Hypothalamus (tissue), 51 donors: ENCODE measurements around the gene PLXNA3.
A peak's percentile ranks its signal among the peaks of the same experiment; 100 is the strongest.

Experiments
- DNase-seq, 51 donors: peaks; one replicate each; lab custom pipeline; 2025; lab: John Stamatoyannopoulos, UW

The PLXNA3 gene

GRCh38 chrX:154458116-154458953 lies at the start of gene PLXNA3:
TSS of gene PLXNA3 (plus strand) at chrX:154458281. CDS start at chrX:154460184, 1,903 bp downstream.
- peak in 33 of 51 donors; percentile 1 to 68 (median 21) for DNase-seq

GRCh38 chrX:154408659-154409221 lies 49.3 kb upstream of the PLXNA3 start:
- DNase-seq = no peak

- peak in 16 of 51 donors; percentile 2 to 38 (median 14) for DNase-seq
Observed at GRCh38 chrX:154409222-154409871, 48.7 kb upstream of the PLXNA3 start, which contains the start of gene DNASE1L1. TSS of gene DNASE1L1 (minus strand) at chrX:154409254. CDS start at chrX:154405568, 3,686 bp downstream.

- peak in 30 of 51 donors; percentile 4 to 57 (median 32) for DNase-seq
Observed at GRCh38 chrX:154411981-154412340, 46.1 kb upstream of the PLXNA3 start.

GRCh38 chrX:154412468-154412867 lies 45.6 kb upstream of the PLXNA3 start:
- no peak for DNase-seq

DNA sequence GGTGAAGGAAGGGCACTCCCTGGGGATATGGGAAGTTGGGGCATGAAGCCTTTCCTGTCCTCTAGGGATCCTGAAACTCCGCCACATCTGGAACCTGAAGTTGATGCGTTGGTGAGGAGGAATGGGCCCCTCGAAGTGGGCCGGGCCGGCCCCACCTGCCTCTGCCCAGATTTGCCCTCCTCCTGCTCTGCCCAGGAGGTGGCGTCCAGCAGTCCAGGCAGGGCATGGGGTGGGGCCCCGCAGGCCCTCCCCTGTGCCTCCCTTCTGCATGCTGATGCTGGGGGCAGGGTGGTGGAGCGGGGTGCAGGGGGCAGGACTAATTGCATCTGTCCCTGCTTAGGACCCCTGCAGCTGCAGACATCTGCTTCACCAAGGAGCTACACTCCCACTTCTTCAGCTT lies 44.9 kb upstream of the PLXNA3 start:
- DNase-seq = no peak

DNA sequence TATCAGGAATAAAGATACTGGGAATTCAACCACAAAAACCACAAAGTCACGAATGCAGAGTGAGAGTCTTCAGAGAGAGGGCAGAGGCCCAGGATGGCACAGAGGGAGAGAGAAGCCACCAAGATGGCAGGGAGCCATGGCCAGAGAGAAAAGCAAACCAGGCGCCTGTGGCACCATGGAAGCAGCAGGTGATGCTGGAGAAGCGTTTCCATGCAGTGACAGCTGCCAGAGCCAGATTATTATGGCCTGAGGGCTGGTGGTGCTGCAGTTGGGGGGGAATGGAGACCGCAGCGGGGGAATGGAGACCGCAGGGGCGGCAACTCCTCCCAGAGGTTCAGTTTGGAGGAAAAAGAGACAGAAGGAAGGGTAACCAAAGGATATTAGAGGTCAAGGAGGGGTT lies 40.9 kb upstream of the PLXNA3 start:
- no peak for DNase-seq

DNA sequence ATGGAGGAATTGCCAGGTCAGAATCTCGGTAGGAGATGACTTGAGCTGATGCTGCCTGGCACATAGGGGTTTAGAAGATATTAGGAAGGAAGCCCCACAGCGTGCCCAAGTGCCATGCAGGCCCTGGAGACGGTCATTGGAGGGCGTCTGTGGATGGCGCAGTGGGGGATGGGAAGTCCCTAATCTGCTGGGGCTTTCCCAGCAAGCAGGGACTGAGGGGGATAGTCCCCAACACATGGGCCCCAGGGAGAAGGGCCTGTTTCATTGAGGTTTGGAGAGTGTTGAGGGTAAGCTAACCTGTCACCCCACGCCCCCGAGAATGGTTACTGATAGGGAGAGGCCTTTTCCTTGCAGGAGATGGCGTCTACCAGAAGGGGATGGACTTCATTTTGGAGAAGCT lies 38.9 kb upstream of the PLXNA3 start:
- DNase-seq = no peak

DNA sequence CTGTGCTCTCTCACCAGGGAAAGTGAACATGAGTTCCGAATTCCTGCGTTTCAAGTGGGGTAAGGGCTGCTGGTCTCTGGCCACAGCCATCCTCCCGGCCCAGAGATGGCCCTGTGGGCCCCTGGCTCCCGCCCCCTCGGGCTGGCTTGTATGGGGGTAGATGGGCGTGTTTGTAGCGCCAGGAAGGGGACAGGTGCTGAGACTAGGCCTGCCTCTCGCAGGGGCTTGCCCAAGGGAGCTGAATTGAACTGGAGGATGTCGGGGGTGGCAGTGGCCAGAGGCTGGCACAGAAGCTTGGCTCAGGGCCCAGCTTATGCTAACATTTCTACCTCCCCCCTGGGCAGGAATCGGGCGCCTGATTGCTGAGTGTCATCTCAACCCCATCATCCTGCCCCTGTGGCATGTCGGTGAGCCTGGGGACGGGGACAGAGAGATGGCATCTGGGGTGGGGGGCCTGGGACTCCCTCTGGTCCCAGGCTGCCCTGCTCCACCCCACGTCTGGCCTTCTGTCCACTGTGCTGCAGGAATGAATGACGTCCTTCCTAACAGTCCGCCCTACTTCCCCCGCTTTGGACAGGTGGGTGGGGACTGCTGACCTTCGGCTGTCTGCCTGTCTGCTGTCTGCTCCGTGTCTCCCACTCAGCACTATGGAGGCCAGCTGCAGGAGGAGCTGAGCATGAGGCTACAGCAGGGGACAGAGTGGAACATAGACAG lies 38.2 kb upstream of the PLXNA3 start:
- no peak for DNase-seq

DNA sequence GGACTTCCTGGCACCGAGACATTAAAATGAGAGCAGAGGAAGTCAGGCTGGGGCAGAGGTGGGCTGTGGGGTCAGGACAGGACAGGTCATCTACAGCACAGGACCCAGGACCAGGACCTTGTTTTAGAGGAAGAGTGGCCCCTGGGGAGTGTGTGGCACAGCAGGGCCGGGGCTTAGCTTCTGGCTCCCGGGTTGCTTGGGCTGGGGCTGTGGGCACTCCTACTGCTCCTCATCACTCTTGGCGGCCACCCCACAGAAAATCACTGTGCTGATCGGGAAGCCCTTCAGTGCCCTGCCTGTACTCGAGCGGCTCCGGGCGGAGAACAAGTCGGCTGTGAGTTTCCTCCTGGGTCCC lies 37.7 kb upstream of the PLXNA3 start:
- DNase-seq = no peak

DNA sequence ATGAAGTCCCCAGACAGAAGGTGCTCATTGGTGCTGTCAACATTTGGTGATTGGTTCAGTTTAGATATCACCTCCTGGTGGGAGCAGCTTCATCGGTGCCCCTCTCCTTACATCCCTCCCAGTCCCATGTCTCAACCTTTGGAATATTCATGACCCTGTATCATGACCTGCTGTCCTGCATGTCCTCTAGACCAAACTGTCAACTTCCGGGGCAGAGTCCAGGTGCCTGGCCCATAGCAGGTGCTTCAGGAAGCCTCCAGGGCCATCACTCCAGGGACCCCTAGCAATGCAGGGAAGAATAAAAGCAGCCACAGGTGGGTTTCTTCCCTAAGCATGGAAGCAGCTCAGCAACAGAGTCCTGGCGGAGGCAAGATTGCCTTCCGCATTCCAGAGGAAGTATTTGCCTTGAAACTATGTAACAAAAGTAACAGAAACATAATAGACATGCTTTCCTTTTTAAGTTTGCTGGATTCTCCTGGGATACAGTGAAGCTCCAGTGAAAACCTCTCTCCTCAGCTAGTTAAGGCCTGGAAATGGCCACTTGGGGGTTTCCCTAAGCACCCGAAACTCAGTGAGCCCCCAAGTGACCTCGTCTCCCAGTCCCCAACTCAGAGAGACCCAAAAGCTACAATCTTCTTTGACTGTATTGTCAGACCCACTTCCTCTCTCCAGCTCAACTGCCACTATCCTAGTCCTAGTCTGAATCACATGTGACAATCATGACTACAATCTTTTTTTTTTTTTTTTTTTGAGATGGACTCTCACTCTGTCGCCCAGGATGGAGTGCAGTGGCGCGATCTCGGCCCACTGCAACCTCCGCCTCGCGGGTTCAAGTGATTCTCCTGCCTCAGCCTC lies 30.9 kb upstream of the PLXNA3 start:
- no peak for DNase-seq

GRCh38 chrX:154428176-154429171 lies 29.6 kb upstream of the PLXNA3 start, which contains the start of gene ATP6AP1:
TSS of gene ATP6AP1 (plus strand) at chrX:154428677. CDS start at chrX:154428693, 16 bp downstream.
- DNase-seq = peak; percentile 24 to 93 (median 80)

DNA sequence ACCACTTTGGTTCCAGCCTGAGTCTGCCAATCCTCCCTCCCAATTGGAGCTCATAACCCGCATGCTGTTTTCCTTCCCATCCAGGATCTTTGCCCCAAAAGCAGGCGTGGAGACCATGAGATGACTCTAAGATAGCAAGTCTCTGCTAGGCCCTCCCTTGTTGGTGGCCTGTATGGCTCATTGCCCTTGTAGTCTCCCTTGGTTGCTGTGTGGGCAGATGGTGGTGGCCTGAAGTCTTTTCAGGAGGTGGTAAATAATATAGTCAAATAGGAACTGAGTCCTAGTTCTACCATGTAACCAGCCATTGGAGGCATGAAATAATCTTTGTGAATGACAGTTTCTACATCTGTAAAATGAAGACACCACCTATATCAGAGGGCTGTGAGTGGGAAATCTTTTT lies 28.4 kb upstream of the PLXNA3 start:
- DNase-seq = peak in 1 of 51 donors; percentile 2

DNA sequence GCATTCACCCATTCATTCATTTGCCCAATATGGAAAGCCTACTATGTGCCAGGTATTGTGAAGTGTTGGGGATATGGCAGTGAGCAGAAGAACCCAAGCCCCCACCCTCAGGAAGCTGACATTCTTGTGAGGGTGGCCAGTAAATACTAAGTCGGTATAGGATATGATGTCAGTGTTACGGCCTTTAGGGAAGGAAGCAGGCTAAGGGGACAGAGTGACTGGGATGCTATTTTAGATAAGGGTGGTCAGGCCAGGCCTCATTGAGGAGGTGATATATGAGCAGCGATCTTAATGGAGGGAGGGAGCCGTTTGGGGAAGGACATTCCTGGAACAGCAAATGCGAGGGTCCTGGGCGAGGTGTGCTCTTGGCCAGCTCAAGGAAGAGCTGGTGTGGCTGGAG lies 27.6 kb upstream of the PLXNA3 start:
- DNase-seq = no peak

- no peak for DNase-seq
Observed at GRCh38 chrX:154430916-154431315, 27.2 kb upstream of the PLXNA3 start.

GRCh38 chrX:154431341-154431740 lies 26.7 kb upstream of the PLXNA3 start:
- peak in 10 of 51 donors; percentile 2 to 13 (median 5) for DNase-seq

GRCh38 chrX:154432210-154432609 lies 25.9 kb upstream of the PLXNA3 start:
- DNase-seq = no peak

DNA sequence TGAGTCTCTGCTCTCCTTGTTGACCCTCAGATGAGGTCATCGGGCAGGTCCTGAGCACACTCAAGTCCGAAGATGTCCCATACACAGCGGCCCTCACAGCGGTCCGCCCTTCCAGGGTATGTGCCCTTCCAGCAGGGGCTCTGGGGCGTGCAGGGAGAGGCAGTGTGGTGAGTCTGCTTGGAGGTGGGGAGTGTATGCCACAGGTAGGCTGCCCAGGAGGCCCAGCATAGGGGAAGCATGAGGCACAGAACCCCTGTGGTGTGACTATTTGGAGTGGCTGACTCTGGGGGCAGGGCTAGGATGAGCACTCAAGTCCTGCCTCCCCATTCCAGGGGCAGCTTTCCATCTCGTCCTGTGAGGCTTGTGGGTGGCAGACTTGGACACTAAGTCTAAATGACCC lies 24.5 kb upstream of the PLXNA3 start:
- DNase-seq = no peak
